ENCODE data around the gene RARS1.

DNA sequence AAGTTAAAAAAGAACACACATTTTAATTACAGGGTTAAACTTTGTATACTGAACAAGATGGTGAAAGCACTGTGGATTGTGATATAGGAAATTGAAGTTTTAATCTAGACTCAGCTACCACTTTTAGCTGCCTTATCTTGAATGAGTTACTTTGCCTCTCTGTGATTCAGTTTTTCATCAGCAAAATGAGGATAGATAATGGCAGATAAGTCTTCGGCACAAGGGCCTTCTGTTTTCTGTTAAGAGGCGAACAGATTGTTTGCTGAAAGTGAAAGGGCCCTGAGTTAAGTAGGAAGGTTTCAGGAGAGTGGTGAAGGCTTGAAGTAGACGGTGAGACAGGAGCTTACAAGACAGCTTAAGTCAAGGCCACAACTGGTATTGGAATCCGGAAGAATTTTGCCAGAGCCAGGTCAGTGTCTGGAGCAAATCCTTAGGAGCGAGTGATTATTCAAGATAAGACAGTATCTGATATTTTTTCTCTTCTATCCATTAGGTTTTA lies 7.8 kb downstream of the RARS1 start:
- no peak for TF ChIP-seq POLR2AphosphoS5 (IDR thresholded peaks at IDR 0.05; ENCODE audit: low read depth, low read length)
- TF ChIP-seq POLR2A (IDR thresholded peaks at IDR 0.05; ENCODE audit: low read depth, low read length) = no peak
- TF ChIP-seq TAF1 (IDR thresholded peaks at IDR 0.05; ENCODE audit: low read depth, low read length) = no peak
